GM12864 (cell line): ENCODE measurements around the gene ABCA4.

ENCODE experiments used
- DNase-seq: peaks from one replicate; pipeline ENCODE4 v3.0.0-alpha.2; 2011; ENCODE audit warnings: low read depth
- H3K4me3 ChIP-seq: 2 replicates; pipeline ENCODE4 v1.5.1; 2011; ENCODE audit warnings: mild to moderate bottlenecking, low read depth, low read length, control low read depth
- CTCF ChIP-seq: IDR thresholded peaks from 2 replicates; pipeline ENCODE4 v1.5.1; 2011; ENCODE audit warnings: low read depth, mild to moderate bottlenecking, moderate library complexity, low read length, control low read depth, inconsistent platforms; ENCODE audit errors: missing control alignments

ABCA4 gene

GRCh38 chr1:93981274-93981667 lies 139.7 kb downstream of the ABCA4 start:
- no peak for DNase-seq
- no peak overlapping the region for H3K4me3 ChIP-seq
- no peak for TF ChIP-seq CTCF

- no peak for DNase-seq
- TF ChIP-seq CTCF = peak; percentile 51
- H3K4me3 ChIP-seq = no peak overlapping the region
These were observed 140.4 kb downstream of the ABCA4 start for GRCh38 chr1:93980320-93981273.

GRCh38 chr1:93979718-93980319 lies 141.1 kb downstream of the ABCA4 start:
- TF ChIP-seq CTCF = no peak
- no peak for DNase-seq
- H3K4me3 ChIP-seq = no peak overlapping the region

- no peak overlapping the region for H3K4me3 ChIP-seq
- TF ChIP-seq CTCF = no peak
- DNase-seq = no peak
These were observed 141.8 kb downstream of the ABCA4 start for GRCh38 chr1:93979040-93979717.

GRCh38 chr1:93977598-93977945 lies 143.4 kb downstream of the ABCA4 start:
- no peak for DNase-seq
- TF ChIP-seq CTCF = no peak
- no peak overlapping the region for H3K4me3 ChIP-seq

GRCh38 chr1:93976711-93977597 lies 144.0 kb downstream of the ABCA4 start:
- no peak for DNase-seq
- no peak for TF ChIP-seq CTCF
- no peak overlapping the region for H3K4me3 ChIP-seq
